H9 (cell line): ENCODE data around the gene CAMK1G. TPM values are rescaled to one million over a fixed set of nuclear protein-coding genes. Genes with fewer than 3 reads are reported as not detected.

Source experiments
- DNase-seq: peaks from one replicate; pipeline ENCODE4 v3.0.0-alpha.2; 2017
- H2AFZ ChIP-seq: one replicate; pipeline ENCODE4 v1.6.1; 2013; ENCODE audit warnings: mild to moderate bottlenecking, low read length, control low read depth, moderate library complexity
- H2AK5ac ChIP-seq: 2 replicates; pipeline ENCODE4 v1.6.1; 2013; ENCODE audit warnings: low read length, control low read depth, mixed read lengths; ENCODE audit not compliant: insufficient read length
- H2BK120ac ChIP-seq: one replicate; pipeline ENCODE4 v1.6.1; 2013; ENCODE audit warnings: low read depth, mild to moderate bottlenecking, low read length, control low read depth, inconsistent platforms; ENCODE audit not compliant: poor library complexity, severe bottlenecking
- H2BK12ac ChIP-seq: 2 replicates; pipeline ENCODE4 v1.6.1; 2013; ENCODE audit warnings: low read length, control low read depth, mixed read lengths, low read depth; ENCODE audit not compliant: insufficient read length
- H2BK15ac ChIP-seq: 2 replicates; pipeline ENCODE4 v1.6.1; 2013; ENCODE audit warnings: low read depth, low read length, control low read depth
- H2BK20ac ChIP-seq: one replicate; pipeline ENCODE4 v1.6.1; 2013; ENCODE audit warnings: low read depth, mild to moderate bottlenecking, low read length, control low read depth, inconsistent platforms; ENCODE audit not compliant: poor library complexity, severe bottlenecking
- H2BK5ac ChIP-seq: 2 replicates; pipeline ENCODE4 v1.6.1; 2013; ENCODE audit warnings: low read length, control low read depth, mixed read lengths; ENCODE audit not compliant: insufficient read length
- H3K14ac ChIP-seq: 2 replicates; pipeline ENCODE4 v1.6.1; 2013; ENCODE audit warnings: low read length, control low read depth; ENCODE audit not compliant: insufficient read depth
- H3K18ac ChIP-seq: 2 replicates; pipeline ENCODE4 v1.6.1; 2013; ENCODE audit warnings: low read depth, mild to moderate bottlenecking, mixed read lengths, low read length, control low read depth; ENCODE audit not compliant: insufficient read length
- H3K23ac ChIP-seq: 2 replicates; pipeline ENCODE4 v1.6.1; 2013; ENCODE audit warnings: low read length, control low read depth, mixed read lengths, low read depth; ENCODE audit not compliant: insufficient read length
- H3K23me2 ChIP-seq: 2 replicates; pipeline ENCODE4 v1.6.1; 2013; ENCODE audit warnings: low read depth, mild to moderate bottlenecking, mixed read lengths, low read length, control low read depth; ENCODE audit not compliant: insufficient read length, poor library complexity, severe bottlenecking
- H3K27ac ChIP-seq: 2 replicates; pipeline ENCODE4 v1.5.1; 2013; ENCODE audit warnings: low read length, control low read depth, mixed read lengths, low read depth; ENCODE audit not compliant: insufficient read length
- H3K27me3 ChIP-seq: 2 replicates; pipeline ENCODE4 v1.6.1; 2013; ENCODE audit warnings: low read length, control low read depth, inconsistent platforms; ENCODE audit not compliant: insufficient read depth
- H3K4ac ChIP-seq: 2 replicates; pipeline ENCODE4 v1.6.1; 2013; ENCODE audit warnings: low read depth, mild to moderate bottlenecking, control low read depth, inconsistent platforms, low read length, moderate library complexity
- H3K4me1 ChIP-seq: 2 replicates; pipeline ENCODE4 v1.6.1; 2013; ENCODE audit warnings: low read length, control low read depth, inconsistent platforms; ENCODE audit not compliant: insufficient read depth
- H3K4me2 ChIP-seq: 2 replicates; pipeline ENCODE4 v1.6.1; 2013; ENCODE audit warnings: low read length, control low read depth, mixed read lengths; ENCODE audit not compliant: insufficient read length, insufficient read depth
- H3K56ac ChIP-seq: 2 replicates; pipeline ENCODE4 v1.6.1; 2013; ENCODE audit warnings: low read depth, mild to moderate bottlenecking, mixed read lengths, low read length, control low read depth; ENCODE audit not compliant: insufficient read length
- H3K79me1 ChIP-seq: 2 replicates; pipeline ENCODE4 v1.6.1; 2013; ENCODE audit warnings: low read depth, mild to moderate bottlenecking, moderate library complexity, low read length, control low read depth, inconsistent platforms; ENCODE audit not compliant: insufficient read depth, poor library complexity, severe bottlenecking
- H3K79me2 ChIP-seq: 2 replicates; pipeline ENCODE4 v1.6.1; 2013; ENCODE audit warnings: low read length, control low read depth, inconsistent platforms; ENCODE audit not compliant: insufficient read depth
- H3K9ac ChIP-seq: 2 replicates; pipeline ENCODE4 v1.6.1; 2013; ENCODE audit warnings: low read length, control low read depth, mixed read lengths; ENCODE audit not compliant: insufficient read length; ENCODE audit errors: extremely low read depth
- H3K9me3 ChIP-seq: one replicate; pipeline ENCODE4 v1.6.1; 2013; ENCODE audit warnings: low read depth, low read length, inconsistent platforms; ENCODE audit not compliant: control insufficient read depth
- H3T11ph ChIP-seq: one replicate; pipeline ENCODE4 v1.6.1; 2013; ENCODE audit warnings: mild to moderate bottlenecking, low read length, control low read depth, inconsistent platforms
- H4K20me1 ChIP-seq: one replicate; pipeline ENCODE4 v1.6.1; 2013; ENCODE audit not compliant: control insufficient read depth, insufficient read length, insufficient read depth
- H4K5ac ChIP-seq: 2 replicates; pipeline ENCODE4 v1.6.1; 2013; ENCODE audit warnings: low read depth, mild to moderate bottlenecking, mixed read lengths, low read length, control low read depth; ENCODE audit not compliant: insufficient read length
- H4K8ac ChIP-seq: replicated peaks from 2 replicates; pipeline ENCODE4 v1.6.1; 2013; ENCODE audit warnings: low read length, control low read depth, mixed read lengths, low read depth; ENCODE audit not compliant: insufficient read length
- H4K91ac ChIP-seq: 2 replicates; pipeline ENCODE4 v1.6.1; 2013; ENCODE audit warnings: low read depth, mild to moderate bottlenecking, moderate library complexity, mixed read lengths, low read length, control low read depth; ENCODE audit not compliant: insufficient read length
- H3K27ac Mint-ChIP-seq, 3 experiments: 2 replicates in 2 of 3; 3 replicates in 1 of 3; pipeline ENCODE4 v1.8.0; 2020 to 2021; ENCODE audit warnings: mixed read lengths in 3 of 3, mild to moderate bottlenecking in 1 of 3, moderate library complexity in 1 of 3
- H3K27me3 Mint-ChIP-seq: 2 replicates; pipeline ENCODE4 v1.8.0; 2021; ENCODE audit warnings: low read depth, mild to moderate bottlenecking, moderate library complexity, mixed read lengths
- H3K36me3 Mint-ChIP-seq, 3 experiments: 2 replicates in 2 of 3; 3 replicates in 1 of 3; pipeline ENCODE4 v1.8.0; 2020 to 2021; ENCODE audit warnings: low read depth in 3 of 3, mixed read lengths in 3 of 3; ENCODE audit not compliant: insufficient read depth in 1 of 3
- H3K4me1 Mint-ChIP-seq, 2 experiments: 2 replicates each; pipeline ENCODE4 v1.8.0; 2020; ENCODE audit warnings: mixed read lengths in 2 of 2
- H3K4me3 Mint-ChIP-seq, 2 experiments: 2 replicates in 1 of 2; 3 replicates in 1 of 2; pipeline ENCODE4 v1.8.0; 2020 to 2021; ENCODE audit warnings: mild to moderate bottlenecking in 2 of 2, mixed read lengths in 2 of 2, moderate library complexity in 1 of 2
- H3K9me3 Mint-ChIP-seq, 2 experiments: 2 replicates in 1 of 2; 3 replicates in 1 of 2; pipeline ENCODE4 v1.8.0; 2020; ENCODE audit warnings: mild to moderate bottlenecking in 2 of 2, mixed read lengths in 2 of 2, moderate library complexity in 1 of 2
- WGBS: extraction: QIAGEN DNeasy Blood & Tissue Kit; methylation state at CpG from one replicate; pipeline ENCODE4 v1.1.7; 2013; ENCODE audit warnings: missing lambda C conversion rate, low lambda C conversion rate, mixed read lengths; ENCODE audit not compliant: insufficient read length; ENCODE audit errors: extremely low coverage; 5-methylcytosine and 5-hydroxymethylcytosine counted together
- total RNA-seq: library from RNA; stranded (reverse); gene quantifications from 2 replicates; pipeline ENCODE4 v1.2.1, GENCODE V29; 2021
- TF ChIP-seq, protein P1 (sequence below): fragments of 200-600 bp; sonication (generic); conservative IDR thresholded peaks from 3 replicates; pipeline ENCODE4 v1.8.0; 2021; ENCODE audit warnings: antibody characterized with exemption, mild to moderate bottlenecking

Gene CAMK1G
- total RNA-seq, 1 experiment from 2014 or later = 0.28 TPM

DNA sequence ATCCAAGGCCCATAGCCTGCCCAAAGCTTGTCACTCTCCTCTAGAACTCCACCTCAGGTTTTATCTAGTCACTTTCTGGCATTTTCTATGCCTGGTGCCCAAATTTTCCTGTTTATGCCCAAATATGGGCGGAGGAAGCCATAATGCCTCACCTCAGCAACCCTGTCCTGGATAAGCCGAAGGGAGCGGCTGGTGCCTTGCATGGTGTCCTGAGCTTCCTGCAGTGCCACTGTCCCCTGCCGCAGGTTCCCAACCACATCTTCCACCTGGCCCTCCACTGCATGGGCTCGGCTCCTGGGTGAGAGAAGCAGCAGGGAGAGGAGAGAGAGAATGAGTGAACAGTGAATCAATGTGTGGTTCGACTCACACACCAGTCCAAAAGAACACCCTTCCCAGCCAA, 34.2 kb downstream of the CAMK1G start:
- Histone ChIP-seq H3K4me2 (no peak overlapping the region), H3K79me1 (no peaks in the 10 kb centered on the region), H3T11ph (no peak overlapping the region), H3K9me3 (no peaks in the 10 kb centered on the region), H3K9ac (no peak overlapping the region), H4K20me1 (no peaks in the 10 kb centered on the region), H4K8ac (no peak overlapping the region), H3K14ac (no peak overlapping the region), H2AFZ (no peak overlapping the region), H3K4ac (no peak overlapping the region), H3K56ac (no peak overlapping the region), H3K18ac (peak overlapping the region; percentile 50), H2AK5ac (no peak overlapping the region), H3K27ac (no peak overlapping the region), H3K4me1 (no peaks in the 10 kb centered on the region), H2BK15ac (no peak overlapping the region), H2BK5ac (no peak overlapping the region), H3K23ac (no peak overlapping the region), H2BK12ac (no peak overlapping the region), H4K5ac (no peak overlapping the region), H3K27me3 (no peaks in the 10 kb centered on the region), H2BK20ac (no peak overlapping the region), H3K23me2 (no peaks in the 10 kb centered on the region), H4K91ac (no peak overlapping the region), H3K79me2 (no peaks in the 10 kb centered on the region), H2BK120ac (no peak overlapping the region)
- TF ChIP-seq, protein P1, sequence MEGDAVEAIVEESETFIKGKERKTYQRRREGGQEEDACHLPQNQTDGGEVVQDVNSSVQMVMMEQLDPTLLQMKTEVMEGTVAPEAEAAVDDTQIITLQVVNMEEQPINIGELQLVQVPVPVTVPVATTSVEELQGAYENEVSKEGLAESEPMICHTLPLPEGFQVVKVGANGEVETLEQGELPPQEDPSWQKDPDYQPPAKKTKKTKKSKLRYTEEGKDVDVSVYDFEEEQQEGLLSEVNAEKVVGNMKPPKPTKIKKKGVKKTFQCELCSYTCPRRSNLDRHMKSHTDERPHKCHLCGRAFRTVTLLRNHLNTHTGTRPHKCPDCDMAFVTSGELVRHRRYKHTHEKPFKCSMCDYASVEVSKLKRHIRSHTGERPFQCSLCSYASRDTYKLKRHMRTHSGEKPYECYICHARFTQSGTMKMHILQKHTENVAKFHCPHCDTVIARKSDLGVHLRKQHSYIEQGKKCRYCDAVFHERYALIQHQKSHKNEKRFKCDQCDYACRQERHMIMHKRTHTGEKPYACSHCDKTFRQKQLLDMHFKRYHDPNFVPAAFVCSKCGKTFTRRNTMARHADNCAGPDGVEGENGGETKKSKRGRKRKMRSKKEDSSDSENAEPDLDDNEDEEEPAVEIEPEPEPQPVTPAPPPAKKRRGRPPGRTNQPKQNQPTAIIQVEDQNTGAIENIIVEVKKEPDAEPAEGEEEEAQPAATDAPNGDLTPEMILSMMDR = no peak
- peaks cover 6 to 10% of the 10 kb centered on the region in 2 experiments for H3K4me1 Mint-ChIP-seq
- H3K36me3 Mint-ChIP-seq = no peaks in the 10 kb centered on the region; a peak in 3 of 7 replicates
- no peak overlapping the region for H3K27ac Mint-ChIP-seq
- H3K9me3 Mint-ChIP-seq = no peaks in the 10 kb centered on the region; a peak in 1 of 5 replicates
- peaks cover 7% of the 10 kb centered on the region for H3K27me3 Mint-ChIP-seq
- no peak overlapping the region for H3K4me3 Mint-ChIP-seq
- no CpG with 5 or more reads among the region's 6 CpGs for WGBS
- DNase-seq = no peak
